ENCODE results near the gene PI4KB.

PI4KB gene

GRCh38 chr1:151340870-151341754 lies 13.9 kb upstream of the PI4KB start:
- in situ Hi-C loops (cut with HindIII; ENCODE audit: low pct_unique_long_range_greater_than_20kb, low sequenced_read_pairs): no loop called here
- peak in 1 of 2 experiments; percentile 89 for DNase-seq (ENCODE audit: low read depth in 1 of 2, low spot score in 1 of 2)
- TF ChIP-seq JUND (IDR thresholded peaks at IDR 0.05; ENCODE audit: low read depth): no peak

GRCh38 chr1:151336556-151336955 lies 9.3 kb upstream of the PI4KB start:
- TF ChIP-seq JUND (IDR thresholded peaks at IDR 0.05; ENCODE audit: low read depth): no peak
- in situ Hi-C loops (cut with HindIII; ENCODE audit: low pct_unique_long_range_greater_than_20kb, low sequenced_read_pairs): no loop called here
- DNase-seq (ENCODE audit: low read depth in 1 of 2, low spot score in 1 of 2): no peak

- in situ Hi-C loops (cut with HindIII; ENCODE audit: low pct_unique_long_range_greater_than_20kb, low sequenced_read_pairs): no loop called here
- DNase-seq (ENCODE audit: low read depth in 1 of 2, low spot score in 1 of 2): no peak
- no peak for TF ChIP-seq JUND (IDR thresholded peaks at IDR 0.05; ENCODE audit: low read depth)
Observed at GRCh38 chr1:151334822-151335221, 7.6 kb upstream of the PI4KB start.

GRCh38 chr1:151327903-151328674 lies 873 bp upstream of the PI4KB start:
- in situ Hi-C loops (cut with HindIII; ENCODE audit: low pct_unique_long_range_greater_than_20kb, low sequenced_read_pairs): no loop called here
- peak in 1 of 2 experiments; percentile 47 for DNase-seq (ENCODE audit: low read depth in 1 of 2, low spot score in 1 of 2)
- no peak for TF ChIP-seq JUND (IDR thresholded peaks at IDR 0.05; ENCODE audit: low read depth)

GRCh38 chr1:151326619-151327222 lies 495 bp downstream of the PI4KB start:
- DNase-seq (ENCODE audit: low read depth in 1 of 2, low spot score in 1 of 2): peak; percentile 38 to 42
- no peak for TF ChIP-seq JUND (IDR thresholded peaks at IDR 0.05; ENCODE audit: low read depth)
- in situ Hi-C loops (cut with HindIII; ENCODE audit: low pct_unique_long_range_greater_than_20kb, low sequenced_read_pairs): no loop called here

GRCh38 chr1:151325646-151326429 lies 1.4 kb downstream of the PI4KB start:
- in situ Hi-C loops (cut with HindIII; ENCODE audit: low pct_unique_long_range_greater_than_20kb, low sequenced_read_pairs): no loop called here
- DNase-seq (ENCODE audit: low read depth in 1 of 2, low spot score in 1 of 2): no peak
- TF ChIP-seq JUND (IDR thresholded peaks at IDR 0.05; ENCODE audit: low read depth): no peak

- in situ Hi-C loops (cut with HindIII; ENCODE audit: low pct_unique_long_range_greater_than_20kb, low sequenced_read_pairs): no loop called here
- no peak for TF ChIP-seq JUND (IDR thresholded peaks at IDR 0.05; ENCODE audit: low read depth)
- no peak for DNase-seq (ENCODE audit: low read depth in 1 of 2, low spot score in 1 of 2)
Observed at GRCh38 chr1:151325231-151325630, 2.0 kb downstream of the PI4KB start.

GRCh38 chr1:151324390-151324930 lies 2.8 kb downstream of the PI4KB start:
- in situ Hi-C loops (cut with HindIII; ENCODE audit: low pct_unique_long_range_greater_than_20kb, low sequenced_read_pairs): no loop called here
- no peak for DNase-seq (ENCODE audit: low read depth in 1 of 2, low spot score in 1 of 2)
- TF ChIP-seq JUND (IDR thresholded peaks at IDR 0.05; ENCODE audit: low read depth): no peak

- in situ Hi-C loops (cut with HindIII; ENCODE audit: low pct_unique_long_range_greater_than_20kb, low sequenced_read_pairs): no loop called here
Observed at GRCh38 chr1:151318975-151319374, 8.2 kb downstream of the PI4KB start.

GRCh38 chr1:151315565-151316235 lies 11.5 kb downstream of the PI4KB start:
- no peak for TF ChIP-seq JUND (IDR thresholded peaks at IDR 0.05; ENCODE audit: low read depth)
- no peak for DNase-seq (ENCODE audit: low read depth in 1 of 2, low spot score in 1 of 2)
- in situ Hi-C loops (cut with HindIII; ENCODE audit: low pct_unique_long_range_greater_than_20kb, low sequenced_read_pairs): no loop called here

More at GRCh38 chr1:151318975-151319374, 8.2 kb downstream of the PI4KB start:
- DNase-seq (ENCODE audit: low read depth in 1 of 2, low spot score in 1 of 2): no peak
- no peak for TF ChIP-seq JUND (IDR thresholded peaks at IDR 0.05; ENCODE audit: low read depth)

- in situ Hi-C loops (cut with HindIII; ENCODE audit: low pct_unique_long_range_greater_than_20kb, low sequenced_read_pairs): no loop called here
- TF ChIP-seq JUND (IDR thresholded peaks at IDR 0.05; ENCODE audit: low read depth): no peak
- no peak for DNase-seq (ENCODE audit: low read depth in 1 of 2, low spot score in 1 of 2)
Observed at GRCh38 chr1:151314137-151314875, 12.9 kb downstream of the PI4KB start.
